Measurements from ENCODE around the gene PSG5.
"Not testable (repeated sequence)": the region's sequence is repeated elsewhere in the genome, so short reads cannot be mapped to it uniquely, and the experiment has no call there.

PSG5 gene

DNA sequence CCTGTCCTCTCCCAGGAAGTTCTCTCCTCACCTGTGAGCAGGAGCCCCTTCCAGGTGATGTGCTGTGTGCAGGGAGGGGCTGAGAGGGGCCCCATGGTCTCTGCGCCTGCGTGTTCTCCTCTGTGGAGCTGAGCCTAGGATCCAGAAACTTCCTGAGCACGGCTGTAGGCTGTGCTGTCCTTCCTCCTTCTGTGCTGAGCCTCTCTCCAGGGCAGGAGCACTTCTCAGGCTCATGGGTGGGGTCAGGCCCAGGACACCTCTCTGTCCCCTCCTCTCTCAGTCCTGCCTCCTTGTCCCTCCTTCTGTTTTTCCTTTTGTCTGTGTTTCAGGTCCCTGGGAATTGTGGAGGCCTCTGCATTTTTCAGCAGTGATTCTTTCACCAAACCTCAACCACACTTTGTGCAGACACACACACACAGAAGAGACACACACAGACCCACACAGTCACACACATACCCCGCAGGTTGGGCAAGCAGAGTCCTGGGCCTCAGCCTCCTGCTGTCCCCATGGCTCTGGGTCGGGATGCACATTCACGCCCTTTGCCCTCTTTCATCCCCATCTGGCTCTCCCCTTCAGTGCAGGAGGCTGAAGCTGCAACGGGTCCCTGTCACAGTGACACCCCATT lies at the start of gene PSG5:
Gene PSG5 (minus strand): TSS at position 226 of the 625 bp plus-strand sequence. CDS start 131 bp downstream, at position 95.
- not testable (repeated sequence) for DNase-seq

DNA sequence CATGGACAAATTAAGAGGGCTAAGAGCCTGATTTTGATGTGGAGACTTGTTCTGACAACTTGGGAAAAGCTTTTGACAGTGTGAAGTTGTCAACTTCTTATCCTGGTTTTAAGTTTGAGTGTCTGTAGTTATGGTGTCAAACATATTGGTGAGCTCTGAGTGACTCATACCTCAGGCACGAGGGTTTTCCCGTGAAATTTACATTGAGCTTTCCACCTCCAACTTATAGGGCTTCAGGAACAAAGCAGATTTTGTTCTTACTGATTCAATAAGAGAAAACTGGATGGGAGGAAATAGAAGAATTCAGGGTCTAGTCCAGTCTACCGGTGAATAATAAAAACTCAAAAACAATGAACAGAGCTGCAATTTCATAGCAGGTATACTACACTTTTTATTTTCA lies 49.4 kb upstream of the PSG5 start:
- not testable (repeated sequence) for DNase-seq

DNA sequence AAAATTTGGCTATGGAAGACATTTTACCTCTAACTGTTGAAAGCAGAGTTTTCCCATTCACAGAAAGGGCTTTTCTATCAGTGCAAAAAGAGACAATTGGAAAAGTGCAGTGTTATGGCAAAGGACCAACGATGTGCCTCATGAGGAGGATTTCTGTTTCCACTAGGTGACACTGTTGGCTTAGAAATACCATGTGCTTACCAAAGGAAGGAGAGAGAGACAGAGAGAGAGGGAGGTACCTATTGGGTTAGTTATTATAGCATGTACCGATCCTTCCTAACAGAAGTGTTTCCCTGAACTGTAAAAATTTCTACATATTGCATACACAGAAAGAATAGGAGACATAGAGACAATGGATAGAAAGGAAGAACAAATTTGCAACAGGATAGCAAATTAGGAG lies 43.0 kb upstream of the PSG5 start:
- no peak for DNase-seq

GRCh38 chr19:43228730-43229129 lies 42.4 kb upstream of the PSG5 start:
- not testable (repeated sequence) for DNase-seq

- DNase-seq: not testable (repeated sequence)
Measured at GRCh38 chr19:43226986-43227385, 40.6 kb upstream of the PSG5 start.

DNA sequence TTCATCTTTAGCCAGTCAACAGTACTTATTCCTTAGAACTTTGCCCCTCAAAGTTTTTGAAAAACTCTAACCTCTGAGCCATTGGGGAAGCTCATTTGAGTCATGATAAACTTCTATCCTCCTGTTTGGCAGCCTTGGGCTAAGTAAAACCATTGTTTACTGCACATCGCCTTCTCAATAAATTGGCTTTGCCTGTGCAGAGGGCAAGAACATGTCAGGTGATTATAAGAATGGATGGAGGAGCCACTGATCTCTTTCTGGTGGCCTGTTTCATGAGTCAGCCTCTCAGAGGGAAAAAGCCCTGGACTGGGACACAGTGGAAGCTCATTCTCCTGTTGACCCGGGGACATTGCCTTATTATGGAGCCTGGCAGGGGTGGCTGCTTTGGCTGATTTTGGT lies 38.5 kb upstream of the PSG5 start:
- no peak for DNase-seq

DNA sequence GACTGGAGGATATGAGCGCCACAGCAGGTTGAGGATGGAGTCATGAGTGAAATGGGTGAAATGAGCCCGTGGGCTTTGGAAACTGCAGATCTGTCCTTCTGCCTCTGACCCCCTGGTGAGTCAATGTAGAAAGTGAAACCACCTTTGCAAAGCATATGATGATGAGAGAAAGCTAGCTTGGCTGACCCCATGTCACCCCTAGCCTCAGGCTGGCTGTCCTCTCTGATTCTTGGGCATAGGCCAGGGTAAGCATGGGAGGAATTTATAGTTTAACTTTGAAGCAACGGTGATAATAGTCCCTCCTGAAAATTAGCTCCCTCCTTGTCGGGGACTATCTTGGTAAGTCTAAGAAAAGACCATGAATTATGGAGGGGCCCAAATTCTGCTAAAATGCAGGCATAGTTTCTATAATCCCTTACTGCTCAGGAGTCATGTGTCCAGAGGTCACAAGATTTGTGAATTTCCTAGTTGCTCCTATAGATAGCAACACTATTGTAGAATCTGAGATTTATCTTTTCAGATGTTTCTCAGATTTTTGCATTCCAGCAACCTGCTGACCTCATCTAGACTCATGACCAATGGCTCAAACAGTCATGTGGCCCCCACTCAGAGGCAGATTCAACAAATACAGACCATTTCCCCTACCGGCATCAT lies 38.0 kb upstream of the PSG5 start:
- DNase-seq: not testable (repeated sequence)

- not testable (repeated sequence) for DNase-seq
Measured at GRCh38 chr19:43221891-43222290, 35.6 kb upstream of the PSG5 start.

DNA sequence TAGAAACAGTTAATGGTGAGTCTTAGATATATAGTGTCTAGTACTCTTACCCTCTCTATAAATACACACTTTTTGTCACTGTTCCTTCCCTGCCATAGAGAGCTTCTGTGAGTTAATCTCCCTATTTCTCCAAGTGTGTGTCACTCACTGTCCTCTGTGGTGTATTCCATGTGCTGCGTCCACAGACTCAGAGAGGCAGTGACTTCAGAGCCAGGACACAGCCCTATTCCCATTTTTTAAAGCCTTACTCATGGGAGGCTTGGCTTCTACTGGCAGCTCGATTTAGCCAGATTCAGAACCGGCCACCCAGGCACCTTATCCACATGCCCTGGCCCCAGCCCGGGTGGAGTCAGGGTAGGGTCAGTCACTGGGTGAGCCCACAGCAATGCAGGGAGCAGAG lies 32.8 kb upstream of the PSG5 start:
- not testable (repeated sequence) for DNase-seq

GRCh38 chr19:43215881-43216280 lies 29.5 kb upstream of the PSG5 start:
- not testable (repeated sequence) for DNase-seq

GRCh38 chr19:43207991-43208390 lies 21.7 kb upstream of the PSG5 start:
- DNase-seq: no peak

DNA sequence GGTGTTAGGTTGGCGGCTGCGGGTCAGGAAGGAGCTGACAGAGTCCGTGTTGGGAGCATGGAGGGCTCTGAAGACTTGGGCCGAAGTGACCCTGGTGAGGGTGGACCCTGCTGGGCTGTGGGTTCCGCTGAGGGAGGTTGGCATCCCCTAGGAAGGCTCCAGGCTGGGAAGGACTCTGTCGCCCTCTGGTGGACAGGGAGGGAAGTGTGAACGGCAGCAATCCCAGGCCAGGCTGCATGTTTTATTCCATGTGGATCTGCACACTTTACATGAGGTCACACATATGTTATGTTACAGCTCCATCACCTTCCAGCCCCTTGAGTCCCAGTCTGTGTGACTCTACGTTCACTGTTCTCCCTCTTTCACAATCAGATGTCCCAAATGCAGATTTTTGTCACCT lies 20.8 kb upstream of the PSG5 start:
- DNase-seq: not testable (repeated sequence)

DNA sequence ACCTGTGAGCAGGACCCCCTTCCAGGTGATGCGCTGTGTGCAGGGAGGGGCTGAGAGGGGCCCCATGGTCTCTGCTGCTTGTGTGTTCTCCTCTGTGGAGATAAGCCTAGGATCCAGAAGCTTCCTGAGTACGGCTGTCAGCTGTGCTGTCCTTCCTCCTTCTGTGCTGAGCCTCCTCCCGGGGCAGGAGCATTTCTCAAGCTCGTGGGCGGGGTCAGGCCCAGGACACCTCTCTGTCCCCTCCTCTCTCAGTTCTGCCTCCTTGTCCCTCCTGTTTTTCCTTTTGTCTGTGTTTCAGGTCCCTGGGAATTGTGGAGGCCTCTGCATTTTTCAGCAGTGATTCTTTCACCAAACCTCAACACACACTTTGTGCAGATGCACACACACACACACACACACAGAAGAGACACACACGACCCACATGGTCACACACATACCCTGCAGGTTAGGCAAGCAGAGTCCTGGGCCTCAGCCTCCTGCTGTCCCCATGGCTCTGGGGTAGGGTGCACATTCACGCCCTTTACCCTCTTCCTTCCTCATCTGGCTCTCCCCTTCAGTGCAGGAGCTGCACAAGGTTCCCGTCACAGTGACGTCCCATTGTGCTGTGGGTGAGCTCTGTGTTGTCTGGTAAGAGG lies 19.3 kb upstream of the PSG5 start, which contains the start of gene PSG4:
Gene PSG4 (minus strand): TSS at position 168 of the 635 bp plus-strand sequence. CDS start 102 bp downstream, at position 66.
- DNase-seq: not testable (repeated sequence)

GRCh38 chr19:43203611-43204010 lies 17.3 kb upstream of the PSG5 start:
- DNase-seq: not testable (repeated sequence)

DNA sequence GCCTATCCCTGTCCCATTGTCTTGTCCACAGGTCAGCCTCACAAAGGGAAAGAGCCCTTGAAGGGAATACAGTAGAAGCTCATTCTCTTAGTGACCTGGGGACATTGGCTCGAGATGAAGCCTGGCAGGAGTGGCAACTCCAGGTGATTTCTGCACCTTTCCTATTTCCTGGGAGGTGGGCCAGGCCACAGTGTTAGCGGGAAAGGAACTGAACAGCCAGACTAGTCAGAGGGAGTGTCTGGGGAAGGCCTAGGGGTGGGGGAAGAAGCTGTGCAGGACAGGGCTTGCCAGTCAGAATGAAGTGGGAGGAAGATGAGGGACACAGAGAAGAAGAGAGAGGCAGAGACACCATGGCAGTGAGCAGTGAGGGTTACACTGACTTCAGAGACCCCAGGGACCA lies 15.6 kb upstream of the PSG5 start:
- not testable (repeated sequence) for DNase-seq

DNA sequence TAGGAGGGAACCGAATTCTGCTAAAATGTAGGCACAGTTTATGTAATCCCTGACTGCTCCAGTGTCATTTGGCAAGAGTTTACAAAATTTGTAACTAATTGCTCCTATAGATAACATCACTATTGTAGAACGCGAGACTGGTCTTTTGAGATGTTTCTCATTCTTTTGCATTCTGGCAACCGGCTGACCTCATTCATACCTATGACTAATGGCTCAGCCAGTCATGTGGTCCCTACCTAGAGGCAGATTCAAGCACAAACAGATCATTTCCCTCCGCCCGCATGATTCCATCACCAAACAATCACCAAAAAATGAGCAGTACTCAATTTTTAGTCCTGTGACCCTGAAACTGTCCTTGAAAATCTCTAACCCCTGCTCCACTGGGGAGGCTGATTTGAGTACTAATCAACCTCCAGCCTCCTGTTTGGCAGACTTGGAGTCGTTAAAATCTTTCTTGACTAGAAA lies 15.0 kb upstream of the PSG5 start:
- DNase-seq: not testable (repeated sequence)

DNA sequence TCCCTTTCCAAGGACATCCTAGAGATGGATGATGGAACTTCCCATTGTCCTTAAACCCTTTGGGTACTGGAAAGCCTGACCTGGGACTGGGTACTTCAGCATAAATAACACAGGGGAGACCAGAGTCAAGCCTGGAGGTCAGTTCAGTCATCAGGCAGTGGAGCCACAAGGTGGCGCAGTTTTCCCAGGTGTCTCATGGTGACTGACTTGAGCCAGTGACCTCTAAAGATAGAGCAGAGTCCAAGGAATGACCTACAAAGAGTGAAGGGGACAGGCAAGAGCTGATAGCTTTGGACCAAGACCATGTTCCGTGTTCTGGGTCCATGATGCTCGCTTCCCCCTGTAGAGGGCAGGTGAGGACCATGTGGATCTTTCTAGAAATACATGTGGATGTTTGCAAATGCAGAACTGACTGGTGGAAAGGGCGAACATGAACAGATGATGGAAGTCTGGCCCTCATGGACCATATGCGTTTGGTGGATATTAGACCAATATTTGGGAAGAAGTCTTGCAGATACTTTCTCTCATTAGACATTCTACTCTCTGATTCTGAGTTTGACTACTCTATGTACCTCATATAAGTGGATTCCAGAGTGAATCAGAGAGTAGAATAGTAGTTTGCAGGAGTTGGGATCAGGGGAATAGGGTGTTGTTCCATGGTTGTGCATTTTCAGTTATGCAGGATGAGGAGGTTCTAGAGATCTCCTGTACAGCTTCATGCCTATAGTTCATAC lies 12.5 kb upstream of the PSG5 start:
- DNase-seq: not testable (repeated sequence)

DNA sequence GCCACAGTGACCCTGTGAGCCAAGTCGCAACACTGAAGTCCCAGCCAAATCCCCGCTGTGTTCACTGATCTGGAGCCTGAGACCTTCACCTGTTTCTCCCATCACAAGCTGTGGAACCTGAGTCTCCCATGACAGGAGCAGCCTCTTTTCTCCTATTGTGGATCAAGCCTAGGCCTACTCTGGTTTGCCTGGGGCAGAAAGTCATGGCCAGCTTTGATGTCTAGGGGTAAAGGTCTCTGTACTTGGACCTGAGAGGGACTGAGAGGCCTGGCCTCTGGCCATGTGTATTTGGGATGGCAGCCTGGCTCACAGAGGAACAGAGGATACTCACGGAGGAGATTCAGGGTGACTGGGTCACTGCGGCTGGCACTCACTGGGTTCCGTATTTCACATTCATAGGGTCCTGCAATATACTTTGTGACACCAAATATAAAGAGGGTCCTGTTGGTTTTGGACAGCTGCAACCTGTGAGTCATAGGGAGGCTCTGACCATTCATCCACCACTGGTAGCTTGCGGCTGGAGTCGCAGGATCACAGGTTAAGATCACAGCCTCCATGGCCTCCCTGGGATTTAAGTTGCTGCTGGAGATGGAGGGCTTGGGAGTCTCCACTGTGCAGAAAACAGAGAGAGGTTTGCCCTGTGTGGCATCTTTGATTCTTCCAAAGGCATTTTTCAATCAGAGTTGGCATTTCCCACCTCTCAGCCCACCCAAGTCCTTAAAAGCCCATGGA lies 11.5 kb upstream of the PSG5 start:
- DNase-seq: not testable (repeated sequence)

- DNase-seq: not testable (repeated sequence)
Measured at GRCh38 chr19:43194397-43194796, 8.1 kb upstream of the PSG5 start.

DNA sequence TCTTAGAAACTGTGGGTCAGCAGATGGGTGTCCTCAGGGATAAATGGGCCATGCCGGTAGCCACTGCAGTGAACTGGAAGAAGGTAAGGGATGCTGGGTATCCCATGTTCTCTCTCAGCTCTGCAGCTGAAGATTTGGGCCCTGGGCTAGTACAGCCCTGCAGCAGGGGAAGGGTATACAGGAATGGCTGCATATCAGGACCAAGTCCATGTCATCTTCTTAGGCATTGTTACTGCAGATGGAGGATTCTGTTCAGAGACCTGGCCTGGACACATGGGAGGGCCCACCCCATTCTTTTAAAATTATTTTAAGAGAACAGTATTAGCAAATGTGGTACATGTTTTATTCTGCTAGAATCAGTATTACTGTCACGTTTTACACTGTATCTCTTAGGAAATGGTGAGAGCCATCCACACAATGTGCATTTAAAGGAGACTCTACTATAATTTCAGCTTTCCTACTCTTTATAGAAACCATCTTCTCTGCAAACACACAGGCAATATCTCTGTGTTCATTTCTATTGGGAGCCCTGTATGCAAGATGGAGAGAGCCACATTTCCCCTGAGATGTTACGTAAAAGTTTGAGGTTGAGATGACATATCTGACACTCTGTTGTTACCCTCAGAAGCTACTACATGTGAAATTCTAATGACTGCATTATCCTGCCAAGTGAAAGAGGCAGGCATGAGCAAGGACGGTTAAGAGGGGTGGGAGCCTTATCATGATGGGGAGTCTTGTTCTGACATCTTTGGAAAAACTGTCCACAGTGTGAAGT lies 6.2 kb upstream of the PSG5 start:
- not testable (repeated sequence) for DNase-seq

- DNase-seq: not testable (repeated sequence)
Measured at GRCh38 chr19:43188092-43188491, 1.8 kb upstream of the PSG5 start.
